ENCODE results near the gene ST14.

DNA sequence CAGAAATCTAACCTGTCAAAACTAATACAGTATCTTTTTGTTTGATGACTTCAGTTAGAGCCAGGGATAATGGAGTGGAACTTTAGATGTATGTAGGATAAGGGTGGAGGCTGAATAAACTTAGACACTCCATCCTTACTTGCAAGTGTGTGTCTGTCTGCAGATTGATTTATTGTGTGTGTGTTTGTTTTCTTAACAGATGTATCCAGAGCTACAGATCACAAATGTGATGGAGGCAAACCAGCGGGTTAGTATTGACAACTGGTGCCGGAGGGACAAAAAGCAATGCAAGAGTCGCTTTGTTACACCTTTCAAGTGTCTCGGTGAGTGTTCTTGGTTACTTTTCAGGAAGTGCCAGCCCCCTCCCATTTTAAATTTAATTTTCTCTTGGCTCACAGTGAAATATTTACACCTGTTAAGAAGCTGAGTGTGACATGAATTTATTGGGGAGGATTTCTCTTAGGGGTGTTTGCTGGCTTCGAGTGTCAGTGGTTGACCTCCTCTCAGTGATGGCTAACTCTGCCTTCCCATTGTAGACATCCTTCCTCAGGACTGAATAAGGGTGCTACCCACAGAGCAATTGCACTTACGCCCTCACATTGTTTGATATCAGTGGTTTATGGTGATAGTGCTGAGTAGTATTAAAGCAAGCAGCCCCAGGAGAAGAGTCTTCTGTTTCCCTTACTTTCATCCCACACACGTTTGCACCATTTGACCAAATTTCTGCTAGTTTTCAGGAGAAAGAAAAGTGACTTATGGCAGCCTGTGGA lies 49.1 kb upstream of the ST14 start:
- TF ChIP-seq POLR2AphosphoS5 (IDR thresholded peaks at IDR 0.05; ENCODE audit: low read depth, low read length) = no peak
- TF ChIP-seq REST (IDR thresholded peaks at IDR 0.05; ENCODE audit: insufficient read depth in 1 of 2, low read depth in 2 of 2, low read length in 2 of 2) = no peak
- no peak for TF ChIP-seq SIN3A (IDR thresholded peaks at IDR 0.05; ENCODE audit: borderline replicate concordance, insufficient read depth, low read length)
- no peak for TF ChIP-seq TAF1 (IDR thresholded peaks at IDR 0.05; ENCODE audit: borderline replicate concordance, insufficient read depth, low read length)
